ENCODE results near the gene OTOP3.
A peak's percentile ranks its signal among the peaks of the same experiment; 100 is the strongest.
"Not testable (repeated sequence)": the region's sequence is repeated elsewhere in the genome, so short reads cannot be mapped to it uniquely, and the experiment has no call there.

Gene OTOP3

GRCh38 chr17:74961657-74962350 lies 26.1 kb downstream of the OTOP3 start:
- DNase-seq (ENCODE audit: low read depth in 2 of 2), result peak; percentile 85

- DNase-seq (ENCODE audit: low read depth in 2 of 2), result no peak
These were observed 27.1 kb downstream of the OTOP3 start for GRCh38 chr17:74962622-74963394.

- no peak for DNase-seq (ENCODE audit: low read depth in 2 of 2)
These were observed 28.0 kb downstream of the OTOP3 start for GRCh38 chr17:74963656-74964055.

- no peak for DNase-seq (ENCODE audit: low read depth in 2 of 2)
These were observed 28.6 kb downstream of the OTOP3 start for GRCh38 chr17:74964246-74964761.

GRCh38 chr17:74964988-74965622 lies 29.4 kb downstream of the OTOP3 start:
- DNase-seq (ENCODE audit: low read depth in 2 of 2), result no peak

- no peak for DNase-seq (ENCODE audit: low read depth in 2 of 2)
These were observed 32.7 kb downstream of the OTOP3 start for GRCh38 chr17:74968361-74968780.

- not testable (repeated sequence) for DNase-seq (ENCODE audit: low read depth in 2 of 2)
These were observed 33.8 kb downstream of the OTOP3 start for GRCh38 chr17:74969501-74969900.

- DNase-seq (ENCODE audit: low read depth in 2 of 2), result no peak
These were observed 34.7 kb downstream of the OTOP3 start for GRCh38 chr17:74970395-74970794.

- no peak for DNase-seq (ENCODE audit: low read depth in 2 of 2)
These were observed 35.6 kb downstream of the OTOP3 start for GRCh38 chr17:74971069-74971841.

- no peak for DNase-seq (ENCODE audit: low read depth in 2 of 2)
These were observed 36.1 kb downstream of the OTOP3 start for GRCh38 chr17:74971842-74972106.

GRCh38 chr17:74972107-74972972 lies 36.6 kb downstream of the OTOP3 start, which contains the start of gene HID1:
TSS of gene HID1 (minus strand) at chr17:74972759. CDS start at chr17:74972656, 103 bp downstream.
- DNase-seq (ENCODE audit: low read depth in 2 of 2), result peak; percentile 69

GRCh38 chr17:74972973-74973328 lies 37.3 kb downstream of the OTOP3 start:
- no peak for DNase-seq (ENCODE audit: low read depth in 2 of 2)

- no peak for DNase-seq (ENCODE audit: low read depth in 2 of 2)
These were observed 40.2 kb downstream of the OTOP3 start for GRCh38 chr17:74975943-74976342.

- no peak for DNase-seq (ENCODE audit: low read depth in 2 of 2)
These were observed 42.1 kb downstream of the OTOP3 start for GRCh38 chr17:74977802-74978201.

- DNase-seq (ENCODE audit: low read depth in 2 of 2), result no peak
These were observed 42.5 kb downstream of the OTOP3 start for GRCh38 chr17:74978240-74978639.

- no peak for DNase-seq (ENCODE audit: low read depth in 2 of 2)
These were observed 43.9 kb downstream of the OTOP3 start for GRCh38 chr17:74979408-74980146.

GRCh38 chr17:74981318-74981978 lies 45.8 kb downstream of the OTOP3 start:
- no peak for DNase-seq (ENCODE audit: low read depth in 2 of 2)

GRCh38 chr17:74981979-74982662 lies 46.4 kb downstream of the OTOP3 start:
- peak; percentile 56 to 71 for DNase-seq (ENCODE audit: low read depth in 2 of 2)

- DNase-seq (ENCODE audit: low read depth in 2 of 2), result not testable (repeated sequence)
These were observed 47.1 kb downstream of the OTOP3 start for GRCh38 chr17:74982663-74983313.

Measured in activated CD4-positive, alpha-beta T cell treated with anti-CD3 and anti-CD28 coated beads for 24 hours (primary cell).